ENCODE results near the gene ERICH6B.

- TF ChIP-seq USF1 (IDR thresholded peaks at IDR 0.05) (no peak), FOXM1 (IDR thresholded peaks at IDR 0.05; ENCODE audit: borderline replicate concordance, low read depth) (no peak), ZBTB7A (IDR thresholded peaks at IDR 0.05; ENCODE audit: low read depth) (no peak)
Observed at GRCh38 chr13:45527699-45528462, 87.7 kb downstream of the ERICH6B start.
